A673 (cell line): ENCODE results near the gene ZMYM1. TPM values are rescaled to one million over a fixed set of nuclear protein-coding genes. Genes with fewer than 3 reads are reported as not detected.

Source experiments
- BruUV-seq: library from RNA; stranded (reverse); fragments of 400-500 nt; replicated peaks from 2 replicates; lab custom pipeline; 2021; lab: Mats Ljungman, UMichigan
- CTCF ChIA-PET: fragments of 300-600 bp; sonication (Branson Sonifier 250); formaldehyde crosslinking; loops from one replicate; lab custom pipeline; 2022; ENCODE audit warnings: antibody characterized with exemption; lab: Charles Lee
- POLR2A ChIA-PET: fragments of 300-600 bp; sonication (Branson Sonifier 250); formaldehyde crosslinking; loops from one replicate; lab custom pipeline; 2022; ENCODE audit warnings: antibody characterized with exemption; ENCODE audit not compliant: low non-redundant PET; lab: Charles Lee
- DNase-seq: peaks from one replicate; pipeline ENCODE4 v3.0.0-alpha.2; 2015; ENCODE audit warnings: low spot score
- H3K27ac ChIP-seq: fragments of 200-600 bp; sonication (generic); 2 replicates; pipeline ENCODE4 v1.5.1; 2016; ENCODE audit warnings: mixed run types, low read depth, mild to moderate bottlenecking, mixed read lengths, antibody characterized with exemption, low read length; ENCODE audit not compliant: poor library complexity, severe bottlenecking
- H3K27me3 ChIP-seq: fragments of 200-600 bp; sonication (generic); replicated peaks from 2 replicates; pipeline ENCODE4 v1.6.1; 2017; ENCODE audit warnings: mixed run types, low read depth, mild to moderate bottlenecking, mixed read lengths, antibody characterized with exemption, low read length; ENCODE audit not compliant: insufficient read depth, poor library complexity
- H3K36me3 ChIP-seq: fragments of 200-600 bp; sonication (generic); 2 replicates; pipeline ENCODE4 v1.6.1; 2016; ENCODE audit warnings: mixed run types, mild to moderate bottlenecking, mixed read lengths, antibody characterized with exemption, low read length; ENCODE audit not compliant: insufficient read depth, poor library complexity, severe bottlenecking
- H3K4me1 ChIP-seq: fragments of 200-600 bp; sonication (generic); 2 replicates; pipeline ENCODE4 v1.6.1; 2017; ENCODE audit warnings: mixed run types, mild to moderate bottlenecking, mixed read lengths, antibody characterized with exemption, low read length; ENCODE audit not compliant: insufficient read depth, poor library complexity, severe bottlenecking
- H3K4me3 ChIP-seq: fragments of 200-600 bp; sonication (generic); 2 replicates; pipeline ENCODE4 v1.5.1; 2016; ENCODE audit warnings: low read depth, mixed run types, mild to moderate bottlenecking, mixed read lengths, low read length; ENCODE audit not compliant: poor library complexity, severe bottlenecking
- H3K9me3 ChIP-seq: fragments of 200-600 bp; sonication (generic); 2 replicates; pipeline ENCODE4 v1.6.1; 2016; ENCODE audit warnings: mixed run types, low read depth, mild to moderate bottlenecking, mixed read lengths, antibody characterized with exemption, low read length; ENCODE audit not compliant: poor library complexity, severe bottlenecking
- CTCF ChIP-seq: fragments of 300-800, 200-600 bp; sonication (generic); conservative IDR thresholded peaks from 2 replicates; pipeline ENCODE4 v1.5.1; 2017; ENCODE audit warnings: low read depth, mild to moderate bottlenecking, antibody characterized with exemption, low read length, moderate library complexity, mixed read lengths
- EZH2 ChIP-seq: fragments of 200-600 bp; sonication (generic); IDR thresholded peaks from 2 replicates; pipeline ENCODE4 v1.6.1; 2017; ENCODE audit warnings: borderline replicate concordance, low read depth, mild to moderate bottlenecking, mixed read lengths, antibody characterized with exemption, low read length; ENCODE audit not compliant: poor library complexity, severe bottlenecking
- intact Hi-C: fragments of 100-400 bp; cut with micrococcal nuclease; formaldehyde crosslinking; loops from one replicate; pipeline ENCODE4 v1.10.0; 2022; ENCODE audit not compliant: unreplicated experiment
- total RNA-seq: library from RNA; stranded (reverse); gene quantifications from 2 replicates; pipeline ENCODE4 v1.2.3, GENCODE V29; 2021

ZMYM1 gene
- total RNA-seq, 1 experiment from 2014 or later = 36.1 TPM

- BruUV-seq = TSS peak; percentile 74
- peak; percentile 27 for DNase-seq
- ChIA-PET CTCF (interaction anchor here (0.7 kb wide), 1 partner anchor 165 kb away, joined by 3 read pairs; no protein-coding TSS in a partner anchor), POLR2A (no interaction called here)
- Histone ChIP-seq H3K27me3 (no peaks in the 10 kb centered on the region), H3K36me3 (no peaks in the 10 kb centered on the region), H3K9me3 (peaks cover 14% of the 10 kb centered on the region), H3K27ac (peak overlapping the region; percentile 94), H3K4me3 (peak overlapping the region; percentile 69), H3K4me1 (peaks cover 6% of the 10 kb centered on the region)
- no peak for TF ChIP-seq CTCF
- no peak for TF ChIP-seq EZH2
- intact Hi-C loops = loop anchor here (5.0 kb wide), 1 partner anchor 44 kb away; the partner anchor contains the start of gene TMEM35B
These were observed 48.3 kb upstream of the ZMYM1 start for GRCh38 chr1:35030756-35031446.

GRCh38 chr1:35032384-35032739 lies 46.8 kb upstream of the ZMYM1 start:
- CTCF ChIA-PET = no interaction called here
- TSS peak; percentile 61 for BruUV-seq
- no peak overlapping the region for H3K27ac ChIP-seq
- H3K36me3 ChIP-seq = no peaks in the 10 kb centered on the region
- TF ChIP-seq CTCF = no peak
- TF ChIP-seq EZH2 = no peak
- H3K9me3 ChIP-seq = peaks cover 14% of the 10 kb centered on the region
- no peak for DNase-seq
- peaks cover 6% of the 10 kb centered on the region for H3K4me1 ChIP-seq
- POLR2A ChIA-PET = interaction anchor here (0.6 kb wide), 1 partner anchor 12 kb away, joined by 6 read pairs; no protein-coding TSS in a partner anchor
- H3K4me3 ChIP-seq = peak overlapping the region; percentile 69
- intact Hi-C loops = loop anchor here (5.0 kb wide), 1 partner anchor 45 kb away; the partner anchor contains the start of gene TMEM35B
- H3K27me3 ChIP-seq = no peaks in the 10 kb centered on the region

- intact Hi-C loops = loop anchor here (5.0 kb wide), 1 partner anchor 46 kb away; the partner anchor contains the start of gene TMEM35B
- DNase-seq = no peak
- Histone ChIP-seq H3K27me3 (no peaks in the 10 kb centered on the region), H3K4me3 (no peak overlapping the region), H3K27ac (no peak overlapping the region), H3K4me1 (peaks cover 6% of the 10 kb centered on the region), H3K9me3 (peaks cover 14% of the 10 kb centered on the region), H3K36me3 (no peaks in the 10 kb centered on the region)
- ChIA-PET POLR2A (no interaction called here), CTCF (no interaction called here)
- no TSS peak for BruUV-seq
- TF ChIP-seq EZH2 = no peak
- TF ChIP-seq CTCF = no peak
These were observed 45.8 kb upstream of the ZMYM1 start for GRCh38 chr1:35033346-35033745.
